Measurements from ENCODE around the gene ATP11B.

Gene ATP11B

DNA sequence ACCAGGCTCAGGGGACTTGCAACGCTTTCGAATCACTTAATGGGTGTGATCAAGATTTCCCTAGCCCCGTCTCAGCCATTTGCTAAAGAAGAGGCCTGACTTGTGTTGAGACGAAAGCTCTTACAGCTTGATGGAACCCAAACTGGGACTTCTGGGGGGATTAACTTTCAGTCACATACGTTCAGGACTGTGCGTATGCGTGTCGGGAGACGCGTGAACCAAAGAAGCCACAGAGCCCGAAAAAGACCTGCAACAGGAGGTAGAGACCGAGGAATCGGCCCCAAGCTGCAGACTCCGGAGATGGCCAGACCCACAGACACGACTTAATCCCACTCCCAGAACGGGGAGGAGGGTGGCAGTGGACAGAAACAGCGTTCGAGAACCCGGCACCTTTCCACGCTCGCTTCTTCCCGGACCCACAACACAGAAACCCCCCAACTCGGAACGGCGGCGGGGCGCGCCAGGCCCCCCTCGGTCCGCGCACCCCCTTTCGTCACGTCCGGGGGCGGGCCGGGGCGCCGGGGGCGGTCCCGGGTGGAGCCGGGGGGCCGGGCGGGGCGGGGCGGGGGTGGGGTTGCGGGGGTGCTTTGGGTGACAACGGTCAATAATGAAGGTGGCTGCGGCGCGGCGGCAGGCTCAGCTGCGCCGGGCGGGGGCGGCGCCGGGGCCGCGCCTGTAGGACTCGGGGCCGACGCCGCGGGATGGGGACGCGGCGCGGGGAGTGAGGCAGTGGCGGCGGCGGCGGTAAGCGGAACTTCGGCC lies at the start of gene ATP11B:
ATP11B (plus strand) TSS at position 604 of the 762 bp plus-strand sequence. CDS start 256 bp downstream, outside the sequence.
- H3K9me3 ChIP-seq (ENCODE audit: control insufficient read depth in 2 of 2, low read length in 2 of 2) = no peaks in the 10 kb centered on the region
- H3K4me1 ChIP-seq (ENCODE audit: control insufficient read depth in 2 of 2, insufficient read depth in 2 of 2, low read length in 2 of 2) = peaks cover 3 to 15% of the 10 kb centered on the region in 2 donors
- H3K36me3 ChIP-seq (ENCODE audit: control insufficient read depth in 2 of 2, insufficient read depth in 2 of 2, low read length in 2 of 2) = no peaks in the 10 kb centered on the region
- peak within 1 kb of the TSS; percentile 99 for H3K9ac ChIP-seq (ENCODE audit: low read depth in 1 of 2, low read length in 2 of 2)
- peak within 1 kb of the TSS; percentile 85 to 99 for H3K4me3 ChIP-seq (ENCODE audit: low read length in 2 of 2)
- H3K27me3 ChIP-seq (ENCODE audit: control insufficient read depth in 2 of 2, insufficient read depth in 2 of 2, low read length in 2 of 2) = no peaks in the 10 kb centered on the region
- peak within 1 kb of the TSS; percentile 96 to 98 for H3K27ac ChIP-seq (ENCODE audit: low read depth in 2 of 2, low read length in 2 of 2)

DNA sequence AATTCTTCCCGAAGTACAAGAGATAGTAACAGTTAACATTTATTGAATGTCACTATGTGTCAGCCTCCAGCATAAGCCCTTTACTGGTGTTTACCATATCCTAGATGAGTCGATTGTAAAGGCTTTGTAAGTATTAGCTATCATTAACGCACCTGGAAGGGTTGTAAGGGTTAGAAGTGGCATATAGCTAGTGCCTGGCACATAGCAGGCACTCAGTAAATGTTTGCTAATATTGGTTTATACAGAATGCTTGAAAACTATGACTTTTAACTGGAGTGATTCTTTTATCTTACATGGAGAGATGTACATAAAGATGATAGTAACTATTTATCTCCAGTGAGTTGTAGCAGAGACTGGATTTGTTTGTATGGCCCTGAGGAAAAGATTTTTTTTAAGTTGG lies 46.3 kb upstream of the ATP11B start:
- Histone ChIP-seq H3K27me3 (ENCODE audit: control insufficient read depth in 2 of 2, insufficient read depth in 2 of 2, low read length in 2 of 2) (no peaks in the 10 kb centered on the region), H3K4me3 (ENCODE audit: low read length in 2 of 2) (no peak overlapping the region), H3K4me1 (ENCODE audit: control insufficient read depth in 2 of 2, insufficient read depth in 2 of 2, low read length in 2 of 2) (no peaks in the 10 kb centered on the region), H3K36me3 (ENCODE audit: control insufficient read depth in 2 of 2, insufficient read depth in 2 of 2, low read length in 2 of 2) (no peaks in the 10 kb centered on the region), H3K9me3 (ENCODE audit: control insufficient read depth in 2 of 2, low read length in 2 of 2) (no peaks in the 10 kb centered on the region), H3K9ac (ENCODE audit: low read depth in 1 of 2, low read length in 2 of 2) (no peak overlapping the region), H3K27ac (ENCODE audit: low read depth in 2 of 2, low read length in 2 of 2) (no peak overlapping the region)

DNA sequence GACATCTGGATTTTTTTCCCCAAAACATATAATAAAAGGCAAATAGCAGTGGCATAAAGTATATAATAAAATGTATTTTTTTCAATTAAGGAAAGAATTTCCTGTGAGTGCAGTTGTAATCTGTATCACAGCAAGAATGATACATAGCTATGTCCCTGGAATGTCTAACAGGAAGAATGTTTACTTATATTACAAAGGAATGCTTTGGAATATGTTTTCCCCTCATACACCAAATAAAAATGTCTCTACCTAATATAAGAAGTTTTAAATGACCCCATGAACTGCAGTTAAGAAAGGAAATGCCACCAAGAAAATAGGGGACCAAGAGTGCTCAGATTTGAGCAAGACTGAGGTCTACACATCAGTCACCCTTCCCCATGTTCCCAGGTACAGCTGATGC lies 38.0 kb upstream of the ATP11B start:
- Histone ChIP-seq H3K4me1 (ENCODE audit: control insufficient read depth in 2 of 2, insufficient read depth in 2 of 2, low read length in 2 of 2) (peaks cover 0 to under 1% of the 10 kb centered on the region in 2 donors), H3K4me3 (ENCODE audit: low read length in 2 of 2) (no peak overlapping the region), H3K9me3 (ENCODE audit: control insufficient read depth in 2 of 2, low read length in 2 of 2) (no peaks in the 10 kb centered on the region), H3K9ac (ENCODE audit: low read depth in 1 of 2, low read length in 2 of 2) (no peak overlapping the region), H3K27me3 (ENCODE audit: control insufficient read depth in 2 of 2, insufficient read depth in 2 of 2, low read length in 2 of 2) (no peaks in the 10 kb centered on the region), H3K36me3 (ENCODE audit: control insufficient read depth in 2 of 2, insufficient read depth in 2 of 2, low read length in 2 of 2) (no peaks in the 10 kb centered on the region), H3K27ac (ENCODE audit: low read depth in 2 of 2, low read length in 2 of 2) (no peak overlapping the region)

- Histone ChIP-seq H3K9ac (ENCODE audit: low read depth in 1 of 2, low read length in 2 of 2) (no peak overlapping the region), H3K4me1 (ENCODE audit: control insufficient read depth in 2 of 2, insufficient read depth in 2 of 2, low read length in 2 of 2) (peaks cover 0 to 5% of the 10 kb centered on the region in 2 donors), H3K9me3 (ENCODE audit: control insufficient read depth in 2 of 2, low read length in 2 of 2) (no peaks in the 10 kb centered on the region), H3K27me3 (ENCODE audit: control insufficient read depth in 2 of 2, insufficient read depth in 2 of 2, low read length in 2 of 2) (no peaks in the 10 kb centered on the region), H3K36me3 (ENCODE audit: control insufficient read depth in 2 of 2, insufficient read depth in 2 of 2, low read length in 2 of 2) (no peaks in the 10 kb centered on the region), H3K4me3 (ENCODE audit: low read length in 2 of 2) (no peak overlapping the region), H3K27ac (ENCODE audit: low read depth in 2 of 2, low read length in 2 of 2) (no peak overlapping the region)
These were observed 37.6 kb upstream of the ATP11B start for GRCh38 chr3:182755712-182756111.

DNA sequence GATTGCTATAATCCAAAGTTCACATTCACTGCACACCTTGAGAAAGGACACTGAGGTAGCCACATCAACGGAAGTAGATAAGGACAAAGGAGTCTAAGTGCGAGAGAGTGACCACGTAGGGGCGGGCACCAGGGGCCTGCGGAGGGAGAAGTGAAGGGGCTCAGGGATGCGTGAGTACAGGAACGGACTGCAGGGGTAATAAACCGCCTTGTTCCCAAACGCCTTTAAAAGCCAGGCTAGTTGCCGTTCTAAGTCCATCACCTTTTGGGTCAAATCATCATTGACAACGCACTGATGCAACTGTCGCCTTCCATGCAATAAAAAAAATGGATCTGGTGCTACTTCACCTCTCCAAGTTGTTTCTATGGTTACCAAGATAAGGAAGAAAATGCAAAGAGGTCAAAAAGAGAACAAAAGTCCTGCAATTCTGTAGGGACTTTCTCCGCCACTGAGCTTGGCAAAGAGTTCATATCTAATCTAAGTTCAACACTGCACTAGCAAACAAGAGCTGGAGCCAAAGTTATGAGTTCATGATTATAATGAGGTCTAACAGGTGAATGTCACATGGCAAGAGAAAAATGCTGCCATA lies 32.6 kb upstream of the ATP11B start:
- Histone ChIP-seq H3K9me3 (ENCODE audit: control insufficient read depth in 2 of 2, low read length in 2 of 2) (no peaks in the 10 kb centered on the region), H3K4me3 (ENCODE audit: low read length in 2 of 2) (peak overlapping the region; percentile 8 to 62), H3K36me3 (ENCODE audit: control insufficient read depth in 2 of 2, insufficient read depth in 2 of 2, low read length in 2 of 2) (no peaks in the 10 kb centered on the region), H3K27me3 (ENCODE audit: control insufficient read depth in 2 of 2, insufficient read depth in 2 of 2, low read length in 2 of 2) (no peaks in the 10 kb centered on the region), H3K4me1 (ENCODE audit: control insufficient read depth in 2 of 2, insufficient read depth in 2 of 2, low read length in 2 of 2) (peaks cover 0 to 11% of the 10 kb centered on the region in 2 donors), H3K9ac (ENCODE audit: low read depth in 1 of 2, low read length in 2 of 2) (no peak overlapping the region), H3K27ac (ENCODE audit: low read depth in 2 of 2, low read length in 2 of 2) (peak overlapping the region; percentile 39 to 73)

DNA sequence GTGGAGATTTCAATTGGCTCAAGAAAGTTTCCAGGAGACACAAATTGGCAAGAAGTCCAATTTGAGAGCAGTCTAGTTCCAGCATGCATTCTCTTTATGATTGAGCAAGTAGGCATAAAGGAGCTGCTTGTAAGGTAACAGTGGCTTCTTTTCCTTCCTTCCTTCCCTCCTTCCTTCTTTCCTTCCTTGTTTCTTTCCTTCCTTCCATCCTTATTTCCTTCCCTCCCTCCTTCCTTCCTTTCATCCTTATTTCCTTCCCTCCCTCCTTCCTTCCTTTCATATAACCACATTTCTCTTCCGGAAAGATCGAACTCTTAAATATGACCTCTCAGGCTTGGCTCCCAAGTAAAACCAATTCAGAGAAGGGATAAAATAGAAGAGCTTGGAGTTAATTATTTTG lies 29.4 kb upstream of the ATP11B start:
- no peaks in the 10 kb centered on the region for H3K9me3 ChIP-seq (ENCODE audit: control insufficient read depth in 2 of 2, low read length in 2 of 2)
- no peaks in the 10 kb centered on the region for H3K27me3 ChIP-seq (ENCODE audit: control insufficient read depth in 2 of 2, insufficient read depth in 2 of 2, low read length in 2 of 2)
- H3K4me3 ChIP-seq (ENCODE audit: low read length in 2 of 2) = no peak overlapping the region
- H3K27ac ChIP-seq (ENCODE audit: low read depth in 2 of 2, low read length in 2 of 2) = no peak overlapping the region
- no peak overlapping the region for H3K9ac ChIP-seq (ENCODE audit: low read depth in 1 of 2, low read length in 2 of 2)
- H3K36me3 ChIP-seq (ENCODE audit: control insufficient read depth in 2 of 2, insufficient read depth in 2 of 2, low read length in 2 of 2) = no peaks in the 10 kb centered on the region
- peaks cover 0 to 11% of the 10 kb centered on the region in 2 donors for H3K4me1 ChIP-seq (ENCODE audit: control insufficient read depth in 2 of 2, insufficient read depth in 2 of 2, low read length in 2 of 2)

DNA sequence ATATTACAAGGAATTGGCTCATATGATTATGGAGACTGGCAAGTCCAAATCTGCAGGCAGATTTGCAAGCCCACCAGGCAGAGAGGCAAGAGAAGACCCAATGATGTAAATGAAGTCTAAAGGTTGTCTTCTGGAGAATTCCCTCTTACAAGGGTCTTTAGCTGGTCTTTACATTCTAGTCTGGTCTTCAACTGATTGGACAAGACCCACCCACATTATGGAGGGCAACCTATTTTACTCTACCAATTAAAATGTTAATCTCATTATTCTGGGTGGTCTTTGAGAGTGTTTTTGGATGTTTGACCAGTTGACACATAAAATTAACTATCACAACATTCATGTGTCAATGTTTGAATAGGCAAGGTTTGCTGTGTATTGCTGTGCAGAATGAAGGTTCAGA lies 28.0 kb upstream of the ATP11B start:
- H3K27me3 ChIP-seq (ENCODE audit: control insufficient read depth in 2 of 2, insufficient read depth in 2 of 2, low read length in 2 of 2) = no peaks in the 10 kb centered on the region
- peaks cover 0 to 11% of the 10 kb centered on the region in 2 donors for H3K4me1 ChIP-seq (ENCODE audit: control insufficient read depth in 2 of 2, insufficient read depth in 2 of 2, low read length in 2 of 2)
- no peak overlapping the region for H3K9ac ChIP-seq (ENCODE audit: low read depth in 1 of 2, low read length in 2 of 2)
- H3K27ac ChIP-seq (ENCODE audit: low read depth in 2 of 2, low read length in 2 of 2) = no peak overlapping the region
- H3K36me3 ChIP-seq (ENCODE audit: control insufficient read depth in 2 of 2, insufficient read depth in 2 of 2, low read length in 2 of 2) = no peaks in the 10 kb centered on the region
- no peak overlapping the region for H3K4me3 ChIP-seq (ENCODE audit: low read length in 2 of 2)
- H3K9me3 ChIP-seq (ENCODE audit: control insufficient read depth in 2 of 2, low read length in 2 of 2) = no peaks in the 10 kb centered on the region

DNA sequence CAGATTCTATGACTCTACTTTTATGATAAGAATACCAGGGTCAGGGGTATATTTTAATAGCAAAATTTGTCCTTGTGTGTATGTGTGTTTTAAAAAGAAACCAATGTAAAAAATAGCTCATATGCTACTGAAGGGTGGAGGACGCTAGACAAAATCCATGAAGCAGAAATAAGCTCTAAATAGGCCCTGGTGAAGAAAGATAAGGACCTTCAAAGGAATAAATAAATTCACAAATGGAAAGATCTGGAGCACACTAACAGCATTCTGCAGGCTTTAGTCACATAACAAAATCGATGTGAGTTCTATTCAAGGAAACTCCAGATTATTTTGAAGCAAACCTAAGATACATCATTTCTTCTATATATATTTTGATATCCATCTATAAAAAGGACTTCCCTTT lies 27.2 kb upstream of the ATP11B start:
- Histone ChIP-seq H3K36me3 (ENCODE audit: control insufficient read depth in 2 of 2, insufficient read depth in 2 of 2, low read length in 2 of 2) (no peaks in the 10 kb centered on the region), H3K27me3 (ENCODE audit: control insufficient read depth in 2 of 2, insufficient read depth in 2 of 2, low read length in 2 of 2) (no peaks in the 10 kb centered on the region), H3K9me3 (ENCODE audit: control insufficient read depth in 2 of 2, low read length in 2 of 2) (no peaks in the 10 kb centered on the region), H3K27ac (ENCODE audit: low read depth in 2 of 2, low read length in 2 of 2) (no peak overlapping the region), H3K4me1 (ENCODE audit: control insufficient read depth in 2 of 2, insufficient read depth in 2 of 2, low read length in 2 of 2) (peaks cover 0 to 2% of the 10 kb centered on the region in 2 donors), H3K9ac (ENCODE audit: low read depth in 1 of 2, low read length in 2 of 2) (no peak overlapping the region), H3K4me3 (ENCODE audit: low read length in 2 of 2) (no peak overlapping the region)

- Histone ChIP-seq H3K9me3 (ENCODE audit: control insufficient read depth in 2 of 2, low read length in 2 of 2) (no peaks in the 10 kb centered on the region), H3K27me3 (ENCODE audit: control insufficient read depth in 2 of 2, insufficient read depth in 2 of 2, low read length in 2 of 2) (no peaks in the 10 kb centered on the region), H3K9ac (ENCODE audit: low read depth in 1 of 2, low read length in 2 of 2) (no peak overlapping the region), H3K36me3 (ENCODE audit: control insufficient read depth in 2 of 2, insufficient read depth in 2 of 2, low read length in 2 of 2) (no peaks in the 10 kb centered on the region), H3K4me3 (ENCODE audit: low read length in 2 of 2) (no peak overlapping the region), H3K27ac (ENCODE audit: low read depth in 2 of 2, low read length in 2 of 2) (no peak overlapping the region), H3K4me1 (ENCODE audit: control insufficient read depth in 2 of 2, insufficient read depth in 2 of 2, low read length in 2 of 2) (no peaks in the 10 kb centered on the region)
These were observed 24.9 kb upstream of the ATP11B start for GRCh38 chr3:182768413-182768812.

- Histone ChIP-seq H3K27ac (ENCODE audit: low read depth in 2 of 2, low read length in 2 of 2) (no peak overlapping the region), H3K9me3 (ENCODE audit: control insufficient read depth in 2 of 2, low read length in 2 of 2) (no peaks in the 10 kb centered on the region), H3K4me3 (ENCODE audit: low read length in 2 of 2) (no peak overlapping the region), H3K9ac (ENCODE audit: low read depth in 1 of 2, low read length in 2 of 2) (no peak overlapping the region), H3K36me3 (ENCODE audit: control insufficient read depth in 2 of 2, insufficient read depth in 2 of 2, low read length in 2 of 2) (no peaks in the 10 kb centered on the region), H3K27me3 (ENCODE audit: control insufficient read depth in 2 of 2, insufficient read depth in 2 of 2, low read length in 2 of 2) (no peaks in the 10 kb centered on the region), H3K4me1 (ENCODE audit: control insufficient read depth in 2 of 2, insufficient read depth in 2 of 2, low read length in 2 of 2) (no peaks in the 10 kb centered on the region)
These were observed 23.6 kb upstream of the ATP11B start for GRCh38 chr3:182769673-182770072.

Data from mucosa of rectum (tissue), 2 donors.